Measurements from ENCODE around the gene CEP72. TPM values are rescaled to one million over a fixed set of nuclear protein-coding genes. Genes with fewer than 3 reads are reported as not detected.
"Not testable (repeated sequence)": the region's sequence is repeated elsewhere in the genome, so short reads cannot be mapped to it uniquely, and the experiment has no call there.

Gene CEP72
- total and polyA plus RNA-seq, 2 donors (not counting 1 experiment from before 2014, with no cell fraction given), result 7.7 to 32.9 TPM

GRCh38 chr5:603081-603998 lies 8.8 kb upstream of the CEP72 start:
- no peak for ATAC-seq (ENCODE audit: low read depth)
- WGBS (ENCODE audit: insufficient coverage), result 87% methylated on average over 32 of the region's 32 CpGs
- no peak for TF ChIP-seq EZH2 (IDR thresholded peaks at IDR 0.05; ENCODE audit: borderline replicate concordance, insufficient read depth, low read depth, low read length, poor library complexity, severe bottlenecking)
- TF ChIP-seq, protein P1, sequence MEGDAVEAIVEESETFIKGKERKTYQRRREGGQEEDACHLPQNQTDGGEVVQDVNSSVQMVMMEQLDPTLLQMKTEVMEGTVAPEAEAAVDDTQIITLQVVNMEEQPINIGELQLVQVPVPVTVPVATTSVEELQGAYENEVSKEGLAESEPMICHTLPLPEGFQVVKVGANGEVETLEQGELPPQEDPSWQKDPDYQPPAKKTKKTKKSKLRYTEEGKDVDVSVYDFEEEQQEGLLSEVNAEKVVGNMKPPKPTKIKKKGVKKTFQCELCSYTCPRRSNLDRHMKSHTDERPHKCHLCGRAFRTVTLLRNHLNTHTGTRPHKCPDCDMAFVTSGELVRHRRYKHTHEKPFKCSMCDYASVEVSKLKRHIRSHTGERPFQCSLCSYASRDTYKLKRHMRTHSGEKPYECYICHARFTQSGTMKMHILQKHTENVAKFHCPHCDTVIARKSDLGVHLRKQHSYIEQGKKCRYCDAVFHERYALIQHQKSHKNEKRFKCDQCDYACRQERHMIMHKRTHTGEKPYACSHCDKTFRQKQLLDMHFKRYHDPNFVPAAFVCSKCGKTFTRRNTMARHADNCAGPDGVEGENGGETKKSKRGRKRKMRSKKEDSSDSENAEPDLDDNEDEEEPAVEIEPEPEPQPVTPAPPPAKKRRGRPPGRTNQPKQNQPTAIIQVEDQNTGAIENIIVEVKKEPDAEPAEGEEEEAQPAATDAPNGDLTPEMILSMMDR (IDR thresholded peaks at IDR 0.05), result no peak

GRCh38 chr5:604391-604831 lies 7.7 kb upstream of the CEP72 start:
- Histone ChIP-seq H3K4me2 (replicated peaks; ENCODE audit: low read depth, low read length, poor library complexity, severe bottlenecking) (no peak overlapping the region), H2AFZ (ENCODE audit: insufficient read depth, low read depth, low read length, poor library complexity, severe bottlenecking) (no peak overlapping the region), H3K9me3 (ENCODE audit: control extremely low read depth in 1 of 3, control insufficient read depth in 2 of 3, insufficient read depth in 1 of 3, low read length in 2 of 3) (peaks cover 0 to 8% (median 0%) of the 10 kb centered on the region in 3 donors), H3K27ac (ENCODE audit: low read length in 2 of 2) (no peak overlapping the region), H3K4me3 (ENCODE audit: control extremely low read depth in 1 of 5, extremely low read depth in 1 of 5, insufficient read depth in 1 of 5, low read depth in 2 of 5, low read length in 4 of 5) (no peak overlapping the region), H3K27me3 (replicated peaks in 1 of 4; ENCODE audit: control extremely low read depth in 1 of 4, control insufficient read depth in 3 of 4, insufficient read depth in 4 of 4, low read length in 3 of 4) (peaks cover 0 to 34% (median 5%) of the 10 kb centered on the region in 4 experiments), H3K36me3 (replicated peaks in 1 of 2; ENCODE audit: control extremely low read depth in 1 of 2, control insufficient read depth in 1 of 2, extremely low read depth in 1 of 2, insufficient read depth in 2 of 2, low read length in 1 of 2) (no peaks in the 10 kb centered on the region), H3K4me1 (ENCODE audit: control insufficient read depth in 2 of 2, insufficient read depth in 2 of 2, low read length in 2 of 2) (peaks cover 12 to 16% of the 10 kb centered on the region in 2 donors), H4K20me1 (ENCODE audit: control insufficient read depth, insufficient read depth, low read length, poor library complexity, severe bottlenecking) (no peaks in the 10 kb centered on the region), H3K9ac (ENCODE audit: low read length) (no peak overlapping the region), H3K79me2 (ENCODE audit: control insufficient read depth, insufficient read depth, low read length) (no peaks in the 10 kb centered on the region)
- no peak for TF ChIP-seq EZH2 (IDR thresholded peaks at IDR 0.05; ENCODE audit: borderline replicate concordance, insufficient read depth, low read depth, low read length, poor library complexity, severe bottlenecking)
- TF ChIP-seq, protein P1 (IDR thresholded peaks at IDR 0.05), result no peak
- Mint-ChIP-seq H3K27me3 (peaks cover 29% of the 10 kb centered on the region), H3K27ac (no peak overlapping the region), H3K9me3 (ENCODE audit: insufficient read depth) (no peaks in the 10 kb centered on the region), H3K4me1 (peaks cover 13% of the 10 kb centered on the region), H3K4me3 (no peak overlapping the region)
- no peak for DNase-seq
- no peak for ATAC-seq (ENCODE audit: low read depth)
- intact Hi-C loops (cut with micrococcal nuclease), result no loop called here
- CTCF ChIA-PET, result no interaction called here
- POLR2A ChIA-PET, result no interaction called here
- 88% methylated on average over 12 of the region's 12 CpGs for WGBS (ENCODE audit: insufficient coverage)

More at GRCh38 chr5:603081-603998, 8.8 kb upstream of the CEP72 start:
- Histone ChIP-seq H3K27ac (ENCODE audit: low read length in 2 of 2) (no peak overlapping the region), H3K9me3 (ENCODE audit: control extremely low read depth in 1 of 3, control insufficient read depth in 2 of 3, insufficient read depth in 1 of 3, low read length in 2 of 3) (peaks cover 0 to 8% (median 0%) of the 10 kb centered on the region in 3 donors), H3K27me3 (replicated peaks in 1 of 4; ENCODE audit: control extremely low read depth in 1 of 4, control insufficient read depth in 3 of 4, insufficient read depth in 4 of 4, low read length in 3 of 4) (peaks cover 0 to 30% (median 3%) of the 10 kb centered on the region in 4 experiments), H3K4me1 (ENCODE audit: control insufficient read depth in 2 of 2, insufficient read depth in 2 of 2, low read length in 2 of 2) (peaks cover 12 to 16% of the 10 kb centered on the region in 2 donors), H3K9ac (ENCODE audit: low read length) (no peak overlapping the region), H3K4me3 (ENCODE audit: control extremely low read depth in 1 of 5, extremely low read depth in 1 of 5, insufficient read depth in 1 of 5, low read depth in 2 of 5, low read length in 4 of 5) (no peak overlapping the region), H3K4me2 (replicated peaks; ENCODE audit: low read depth, low read length, poor library complexity, severe bottlenecking) (no peak overlapping the region), H4K20me1 (ENCODE audit: control insufficient read depth, insufficient read depth, low read length, poor library complexity, severe bottlenecking) (no peaks in the 10 kb centered on the region), H2AFZ (ENCODE audit: insufficient read depth, low read depth, low read length, poor library complexity, severe bottlenecking) (no peak overlapping the region), H3K79me2 (ENCODE audit: control insufficient read depth, insufficient read depth, low read length) (no peaks in the 10 kb centered on the region), H3K36me3 (replicated peaks in 1 of 2; ENCODE audit: control extremely low read depth in 1 of 2, control insufficient read depth in 1 of 2, extremely low read depth in 1 of 2, insufficient read depth in 2 of 2, low read length in 1 of 2) (no peaks in the 10 kb centered on the region)
- POLR2A ChIA-PET, result no interaction called here
- Mint-ChIP-seq H3K27ac (no peak overlapping the region), H3K4me1 (peaks cover 18% of the 10 kb centered on the region), H3K27me3 (peaks cover 39% of the 10 kb centered on the region), H3K4me3 (no peak overlapping the region), H3K9me3 (ENCODE audit: insufficient read depth) (no peaks in the 10 kb centered on the region)
- intact Hi-C loops (cut with micrococcal nuclease), result no loop called here
- no peak for DNase-seq
- CTCF ChIA-PET, result no interaction called here

DNA sequence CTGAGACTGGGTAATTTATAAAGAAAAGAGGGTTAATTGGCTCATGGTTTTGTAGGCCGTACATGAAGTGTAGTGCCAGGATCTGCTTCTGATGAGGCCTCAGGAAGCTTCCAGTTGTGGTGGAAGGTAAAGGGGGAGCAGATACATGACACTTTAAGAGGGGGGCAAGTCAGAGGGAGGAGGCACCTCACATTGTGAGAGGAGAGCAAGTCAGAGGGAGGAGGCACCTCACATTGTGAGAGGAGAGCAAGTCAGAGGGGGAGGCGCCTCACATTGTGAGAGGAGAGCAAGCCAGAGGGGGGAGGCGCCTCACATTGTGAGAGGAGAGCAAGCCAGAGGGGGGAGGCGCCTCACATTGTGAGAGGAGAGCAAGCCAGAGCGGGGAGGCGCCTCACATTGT lies 7.0 kb upstream of the CEP72 start:
- H3K9me3 ChIP-seq (ENCODE audit: control extremely low read depth in 1 of 3, control insufficient read depth in 2 of 3, insufficient read depth in 1 of 3, low read length in 2 of 3); H3K4me3 ChIP-seq (ENCODE audit: control extremely low read depth in 1 of 5, extremely low read depth in 1 of 5, insufficient read depth in 1 of 5, low read depth in 2 of 5, low read length in 4 of 5); CTCF ChIA-PET; H3K36me3 ChIP-seq (replicated peaks in 1 of 2; ENCODE audit: control extremely low read depth in 1 of 2, control insufficient read depth in 1 of 2, extremely low read depth in 1 of 2, insufficient read depth in 2 of 2, low read length in 1 of 2); H3K79me2 ChIP-seq (ENCODE audit: control insufficient read depth, insufficient read depth, low read length); H4K20me1 ChIP-seq (ENCODE audit: control insufficient read depth, insufficient read depth, low read length, poor library complexity, severe bottlenecking); H3K4me2 ChIP-seq (replicated peaks; ENCODE audit: low read depth, low read length, poor library complexity, severe bottlenecking); H3K27ac Mint-ChIP-seq; H2AFZ ChIP-seq (ENCODE audit: insufficient read depth, low read depth, low read length, poor library complexity, severe bottlenecking); H3K27ac ChIP-seq (ENCODE audit: low read length in 2 of 2); ATAC-seq (ENCODE audit: low read depth); H3K9ac ChIP-seq (ENCODE audit: low read length); intact Hi-C loops (cut with micrococcal nuclease); H3K4me3 Mint-ChIP-seq; H3K9me3 Mint-ChIP-seq (ENCODE audit: insufficient read depth); DNase-seq; POLR2A ChIA-PET: not testable (repeated sequence)
- Mint-ChIP-seq H3K27me3 (peaks cover 28% of the 10 kb centered on the region), H3K4me1 (peaks cover 13% of the 10 kb centered on the region)
- H3K4me1 ChIP-seq (ENCODE audit: control insufficient read depth in 2 of 2, insufficient read depth in 2 of 2, low read length in 2 of 2), result peaks cover 12 to 16% of the 10 kb centered on the region in 2 donors
- peaks cover 0 to 39% (median 5%) of the 10 kb centered on the region in 4 experiments for H3K27me3 ChIP-seq (replicated peaks in 1 of 4; ENCODE audit: control extremely low read depth in 1 of 4, control insufficient read depth in 3 of 4, insufficient read depth in 4 of 4, low read length in 3 of 4)
- WGBS (ENCODE audit: insufficient coverage), result 90% methylated on average over 3 of the region's 6 CpGs

Measured in B cell (primary cell).